PC-9 (cell line): Measurements from ENCODE around the gene EPHA3. TPM values are rescaled to one million over a fixed set of nuclear protein-coding genes. Genes with fewer than 3 reads are reported as not detected.

Source experiments
- BruUV-seq: library from RNA; stranded (reverse); fragments of 400-500 nt; replicated peaks from 2 replicates; lab custom pipeline; 2021; lab: Mats Ljungman, UMichigan
- CTCF ChIA-PET: fragments of 300-600 bp; sonication (Branson Sonifier 250); formaldehyde crosslinking; loops from one replicate; lab custom pipeline; 2022; ENCODE audit warnings: antibody characterized with exemption; lab: Charles Lee
- POLR2A ChIA-PET: fragments of 300-600 bp; sonication (Branson Sonifier 250); formaldehyde crosslinking; loops from one replicate; lab custom pipeline; 2022; ENCODE audit warnings: antibody characterized with exemption; ENCODE audit not compliant: unreplicated experiment; lab: Charles Lee
- DNase-seq, 2 experiments: peaks; one replicate each; pipeline versions ENCODE4 v3.0.0 to v3.0.0-alpha.2; 2015 to 2022; ENCODE audit warnings: mixed read lengths in 1 of 2
- H2AFZ ChIP-seq: fragments of 200-600 bp; sonication (generic); 2 replicates; pipeline ENCODE4 v1.8.1; 2017; ENCODE audit warnings: antibody characterized with exemption
- H3F3A ChIP-seq: fragments of 200-600 bp; sonication (generic); 2 replicates; pipeline ENCODE4 v1.8.1; 2017; ENCODE audit warnings: antibody characterized with exemption, mild to moderate bottlenecking, low read depth; ENCODE audit not compliant: insufficient read depth
- H3K27ac ChIP-seq: fragments of 200-600 bp; sonication (generic); 2 replicates; pipeline ENCODE4 v1.6.1; 2016; ENCODE audit warnings: mixed run types
- H3K27me3 ChIP-seq: fragments of 200-600 bp; sonication (generic); 2 replicates; pipeline ENCODE4 v1.6.1; 2016; ENCODE audit warnings: low read depth, mixed run types; ENCODE audit not compliant: insufficient read depth
- H3K36me3 ChIP-seq: fragments of 200-600 bp; sonication (generic); 2 replicates; pipeline ENCODE4 v1.6.1; 2016; ENCODE audit warnings: low read depth, mixed run types
- H3K4me1 ChIP-seq: fragments of 200-600 bp; sonication (generic); replicated peaks from 2 replicates; pipeline ENCODE4 v1.6.1; 2016; ENCODE audit warnings: mixed run types; ENCODE audit not compliant: insufficient read depth
- H3K4me2 ChIP-seq: fragments of 200-600 bp; sonication (generic); 2 replicates; pipeline ENCODE4 v1.6.1; 2017; ENCODE audit warnings: mixed run types
- H3K4me3 ChIP-seq: fragments of 200-600 bp; sonication (generic); 2 replicates; pipeline ENCODE4 v1.6.1; 2016; ENCODE audit warnings: mixed run types
- H3K79me2 ChIP-seq: fragments of 200-600 bp; sonication (generic); 2 replicates; pipeline ENCODE4 v1.6.1; 2017; ENCODE audit warnings: low read depth, mixed run types
- H3K9me2 ChIP-seq: fragments of 200-600 bp; sonication (generic); 2 replicates; pipeline ENCODE4 v1.8.1; 2017; ENCODE audit warnings: mild to moderate bottlenecking; ENCODE audit not compliant: insufficient read depth
- H3K9me3 ChIP-seq: fragments of 200-600 bp; sonication (generic); 2 replicates; pipeline ENCODE4 v1.8.1; 2016; ENCODE audit warnings: low read depth; ENCODE audit not compliant: insufficient read depth
- H4K20me1 ChIP-seq: fragments of 200-600 bp; sonication (generic); 2 replicates; pipeline ENCODE4 v1.8.1; 2017; ENCODE audit not compliant: insufficient read depth
- CTCF ChIP-seq: fragments of 200-600 bp; sonication (generic); conservative IDR thresholded peaks from 2 replicates; pipeline ENCODE4 v1.6.1; 2017; ENCODE audit warnings: mixed run types, antibody characterized with exemption, mild to moderate bottlenecking, moderate library complexity
- EZH2 ChIP-seq: fragments of 200-600 bp; sonication (generic); IDR thresholded peaks from 2 replicates; pipeline ENCODE4 v1.8.0; 2017; ENCODE audit warnings: antibody characterized with exemption, low read depth
- intact Hi-C: fragments of 100-400 bp; cut with micrococcal nuclease; formaldehyde crosslinking; loops from one replicate; pipeline ENCODE4 v1.10.0; 2022; ENCODE audit not compliant: unreplicated experiment
- total RNA-seq: library from RNA; stranded (reverse); gene quantifications from 2 replicates; pipeline ENCODE4 v1.2.3, GENCODE V29; 2021

Gene EPHA3
- total RNA-seq, 1 experiment from 2014 or later = not detected

- CTCF ChIA-PET = no interaction called here
These were observed 199.1 kb downstream of the EPHA3 start for GRCh38 chr3:89306540-89306939.

GRCh38 chr3:89311581-89311980 is 204.2 kb downstream of the EPHA3 start:
- no peak overlapping the region for H3K4me2 ChIP-seq
- no TSS peak for BruUV-seq
- TF ChIP-seq EZH2 = no peak
- no peak for TF ChIP-seq CTCF
- POLR2A ChIA-PET = no interaction called here
- no peaks in the 10 kb centered on the region for H3K9me3 ChIP-seq
- no peaks in the 10 kb centered on the region for H3K36me3 ChIP-seq
- DNase-seq = no peak
- H3K79me2 ChIP-seq = no peaks in the 10 kb centered on the region
- no peak overlapping the region for H3K4me3 ChIP-seq
- CTCF ChIA-PET = no interaction called here
- H4K20me1 ChIP-seq = no peaks in the 10 kb centered on the region
- H3F3A ChIP-seq = no peaks in the 10 kb centered on the region
- H3K27me3 ChIP-seq = no peaks in the 10 kb centered on the region
- H2AFZ ChIP-seq = no peak overlapping the region
- intact Hi-C loops = no loop called here
- H3K27ac ChIP-seq = no peak overlapping the region
- no peaks in the 10 kb centered on the region for H3K9me2 ChIP-seq
- H3K4me1 ChIP-seq = no peaks in the 10 kb centered on the region

More at GRCh38 chr3:89306540-89306939, 199.1 kb downstream of the EPHA3 start:
- no peak for DNase-seq
- H4K20me1 ChIP-seq = no peaks in the 10 kb centered on the region
- no peak overlapping the region for H3K4me2 ChIP-seq
- BruUV-seq = no TSS peak
- no peaks in the 10 kb centered on the region for H3K9me2 ChIP-seq
- TF ChIP-seq EZH2 (no peak), CTCF (no peak)
- H3K36me3 ChIP-seq = no peaks in the 10 kb centered on the region
- no peaks in the 10 kb centered on the region for H3F3A ChIP-seq
- no peak overlapping the region for H3K4me3 ChIP-seq
- H3K79me2 ChIP-seq = no peaks in the 10 kb centered on the region
- H2AFZ ChIP-seq = 0 out of 2 replicates have a peak overlapping the region, but pooled peaks have one; percentile 52
- POLR2A ChIA-PET = no interaction called here
- no peaks in the 10 kb centered on the region for H3K4me1 ChIP-seq
- intact Hi-C loops = no loop called here
- no peaks in the 10 kb centered on the region for H3K9me3 ChIP-seq
- H3K27ac ChIP-seq = no peak overlapping the region
- no peaks in the 10 kb centered on the region for H3K27me3 ChIP-seq

- Histone ChIP-seq H3K9me2 (no peaks in the 10 kb centered on the region), H3K27ac (no peak overlapping the region), H3F3A (no peaks in the 10 kb centered on the region), H3K4me3 (no peak overlapping the region), H3K79me2 (no peaks in the 10 kb centered on the region), H3K36me3 (no peaks in the 10 kb centered on the region), H3K9me3 (no peaks in the 10 kb centered on the region; the same call in 1 of the 2 replicates), H2AFZ (no peak overlapping the region), H3K4me1 (no peaks in the 10 kb centered on the region), H4K20me1 (no peaks in the 10 kb centered on the region), H3K27me3 (no peaks in the 10 kb centered on the region), H3K4me2 (no peak overlapping the region)
- no peak for TF ChIP-seq EZH2
- no peak for TF ChIP-seq CTCF
- POLR2A ChIA-PET = no interaction called here
- DNase-seq = no peak
- CTCF ChIA-PET = no interaction called here
- intact Hi-C loops = no loop called here
- BruUV-seq = no TSS peak
These were observed 204.7 kb downstream of the EPHA3 start for GRCh38 chr3:89312141-89312540.
